DOHH2 (cell line): ENCODE measurements around the gene RPRD1B.

Source experiments
- H3F3A ChIP-seq: fragments of 200-600 bp; sonication (generic), shearing (Covaris generic); 2 replicates; pipeline ENCODE4 v1.6.0; 2016; ENCODE audit warnings: antibody characterized with exemption, mild to moderate bottlenecking; ENCODE audit not compliant: control insufficient read depth, insufficient read depth
- H3K27ac ChIP-seq: fragments of 200-600 bp; sonication (generic); 2 replicates; pipeline ENCODE4 v1.5.1; 2014; ENCODE audit warnings: low read depth, mild to moderate bottlenecking, low read length, moderate library complexity
- H3K27me3 ChIP-seq: fragments of 200-600 bp; sonication (generic); 2 replicates; pipeline ENCODE4 v1.6.1; 2014; ENCODE audit warnings: mild to moderate bottlenecking, low read length, mixed read lengths; ENCODE audit not compliant: control insufficient read depth
- H3K36me3 ChIP-seq: fragments of 200-600 bp; sonication (generic); 2 replicates; pipeline ENCODE4 v1.6.1; 2014; ENCODE audit warnings: mild to moderate bottlenecking, low read length, moderate library complexity, mixed read lengths; ENCODE audit not compliant: control insufficient read depth
- H3K4me1 ChIP-seq: fragments of 200-600 bp; sonication (generic); 2 replicates; pipeline ENCODE4 v1.6.1; 2014; ENCODE audit warnings: mild to moderate bottlenecking, low read length, mixed read lengths; ENCODE audit not compliant: control insufficient read depth
- H3K4me2 ChIP-seq: fragments of 200-600 bp; sonication (generic); 2 replicates; pipeline ENCODE4 v1.6.0; 2014; ENCODE audit warnings: mild to moderate bottlenecking, low read length, moderate library complexity
- H3K4me3 ChIP-seq: fragments of 200-600 bp; sonication (generic); 2 replicates; pipeline ENCODE4 v1.5.1; 2014; ENCODE audit warnings: mild to moderate bottlenecking, low read length, mixed read lengths
- H3K79me2 ChIP-seq: fragments of 200-600 bp; sonication (generic); 2 replicates; pipeline ENCODE4 v1.6.1; 2014; ENCODE audit warnings: mild to moderate bottlenecking, low read length, mixed read lengths; ENCODE audit not compliant: control insufficient read depth
- H3K9me2 ChIP-seq: fragments of 200-600 bp; sonication (generic); replicated peaks from 2 replicates; pipeline ENCODE4 v1.6.1; 2014; ENCODE audit warnings: mild to moderate bottlenecking, low read length, mixed read lengths; ENCODE audit not compliant: control insufficient read depth
- H3K9me3 ChIP-seq: fragments of 200-600 bp; sonication (generic); 2 replicates; pipeline ENCODE4 v1.6.1; 2014; ENCODE audit warnings: antibody characterized with exemption, low read length, mixed read lengths; ENCODE audit not compliant: control insufficient read depth, insufficient read depth
- H4K20me1 ChIP-seq: fragments of 200-600 bp; sonication (generic); 2 replicates; pipeline ENCODE4 v1.6.0; 2014; ENCODE audit warnings: low read depth, mild to moderate bottlenecking, antibody characterized with exemption, low read length, moderate library complexity; ENCODE audit not compliant: control insufficient read depth, insufficient read depth
- EZH2phosphoT487 ChIP-seq: fragments of 200-600 bp; sonication (generic); IDR thresholded peaks from 2 replicates; pipeline ENCODE4 v1.6.1; 2017; ENCODE audit warnings: borderline replicate concordance, mild to moderate bottlenecking, antibody characterized with exemption, low read length, moderate library complexity, mixed read lengths
- TF ChIP-seq, protein P1 (sequence below): fragments of 200-600 bp; sonication (generic); IDR thresholded peaks from one replicate; pipeline ENCODE4 v1.5.1; 2014; ENCODE audit warnings: antibody characterized with exemption, mild to moderate bottlenecking, low read depth, low read length; ENCODE audit not compliant: poor library complexity, severe bottlenecking

Gene RPRD1B

DNA sequence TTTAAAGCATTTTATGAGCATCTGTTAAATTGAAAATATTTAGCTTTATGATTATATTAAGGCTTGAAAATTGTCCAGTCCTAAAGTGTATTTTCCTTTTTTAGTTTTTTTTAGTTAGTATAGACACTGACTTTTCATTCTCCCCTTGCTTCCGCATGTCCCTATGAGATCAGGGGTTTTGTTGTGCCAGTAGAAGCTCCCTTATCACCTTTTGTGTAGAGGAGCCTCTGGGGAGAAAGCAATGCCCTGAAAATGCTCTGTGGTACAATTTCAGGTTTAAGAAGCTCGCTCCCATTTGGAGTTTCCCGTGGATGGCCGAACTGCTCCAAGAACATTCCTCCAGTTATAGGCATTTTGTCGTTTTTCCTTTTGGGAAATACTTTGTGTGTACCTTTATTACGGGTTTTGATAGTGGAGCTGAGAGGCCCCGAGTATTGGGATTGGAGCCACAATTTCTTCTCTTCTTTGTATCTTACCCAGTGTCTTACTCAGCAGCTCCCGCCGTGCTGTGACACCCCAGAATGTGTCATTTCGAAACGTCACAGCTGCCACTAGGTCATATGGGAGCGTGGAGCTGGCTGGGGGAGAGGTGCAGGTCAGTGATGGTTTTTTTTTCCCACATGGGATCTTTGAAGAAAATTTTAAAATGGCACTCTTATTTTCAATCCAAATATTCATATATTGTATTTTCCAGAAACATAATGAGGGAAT, 49.9 kb downstream of the RPRD1B start:
- Histone ChIP-seq H3K79me2 (peaks cover 37% of the 10 kb centered on the region), H4K20me1 (no peaks in the 10 kb centered on the region), H3K27me3 (no peaks in the 10 kb centered on the region), H3K27ac (no peak overlapping the region), H3K36me3 (peaks cover 73% of the 10 kb centered on the region), H3F3A (no peaks in the 10 kb centered on the region), H3K4me3 (no peak overlapping the region), H3K4me1 (no peaks in the 10 kb centered on the region), H3K4me2 (no peak overlapping the region), H3K9me2 (no peaks in the 10 kb centered on the region), H3K9me3 (no peaks in the 10 kb centered on the region)
- TF ChIP-seq, protein P1, sequence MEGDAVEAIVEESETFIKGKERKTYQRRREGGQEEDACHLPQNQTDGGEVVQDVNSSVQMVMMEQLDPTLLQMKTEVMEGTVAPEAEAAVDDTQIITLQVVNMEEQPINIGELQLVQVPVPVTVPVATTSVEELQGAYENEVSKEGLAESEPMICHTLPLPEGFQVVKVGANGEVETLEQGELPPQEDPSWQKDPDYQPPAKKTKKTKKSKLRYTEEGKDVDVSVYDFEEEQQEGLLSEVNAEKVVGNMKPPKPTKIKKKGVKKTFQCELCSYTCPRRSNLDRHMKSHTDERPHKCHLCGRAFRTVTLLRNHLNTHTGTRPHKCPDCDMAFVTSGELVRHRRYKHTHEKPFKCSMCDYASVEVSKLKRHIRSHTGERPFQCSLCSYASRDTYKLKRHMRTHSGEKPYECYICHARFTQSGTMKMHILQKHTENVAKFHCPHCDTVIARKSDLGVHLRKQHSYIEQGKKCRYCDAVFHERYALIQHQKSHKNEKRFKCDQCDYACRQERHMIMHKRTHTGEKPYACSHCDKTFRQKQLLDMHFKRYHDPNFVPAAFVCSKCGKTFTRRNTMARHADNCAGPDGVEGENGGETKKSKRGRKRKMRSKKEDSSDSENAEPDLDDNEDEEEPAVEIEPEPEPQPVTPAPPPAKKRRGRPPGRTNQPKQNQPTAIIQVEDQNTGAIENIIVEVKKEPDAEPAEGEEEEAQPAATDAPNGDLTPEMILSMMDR, result no peak
- TF ChIP-seq EZH2phosphoT487, result no peak

DNA sequence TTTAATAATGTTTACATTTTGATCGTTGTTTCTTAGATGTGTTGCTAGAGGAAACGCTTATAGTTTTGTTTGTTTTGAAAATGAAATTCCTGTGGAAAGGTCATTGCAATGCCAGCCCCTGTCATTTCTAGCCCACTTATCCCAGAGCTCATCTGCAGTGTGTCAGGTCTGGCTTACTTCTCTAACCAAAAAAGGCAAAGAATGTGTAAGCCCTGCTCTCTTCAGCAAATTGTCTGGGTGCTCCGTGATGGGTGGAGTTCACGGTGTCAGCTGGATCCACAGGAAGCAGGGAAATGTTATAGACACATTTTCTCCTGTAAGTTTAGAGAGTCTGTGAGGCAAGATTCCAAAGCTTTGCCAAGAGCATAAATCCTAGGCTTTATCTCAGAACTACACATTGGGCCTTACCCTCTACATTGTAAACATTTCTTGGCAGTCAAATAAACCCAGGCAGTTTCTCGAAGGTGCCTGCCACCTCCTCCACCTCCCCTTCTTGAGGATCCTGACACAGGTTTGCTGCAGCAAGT, 50.9 kb downstream of the RPRD1B start:
- H3K4me1 ChIP-seq, result no peaks in the 10 kb centered on the region

DNA sequence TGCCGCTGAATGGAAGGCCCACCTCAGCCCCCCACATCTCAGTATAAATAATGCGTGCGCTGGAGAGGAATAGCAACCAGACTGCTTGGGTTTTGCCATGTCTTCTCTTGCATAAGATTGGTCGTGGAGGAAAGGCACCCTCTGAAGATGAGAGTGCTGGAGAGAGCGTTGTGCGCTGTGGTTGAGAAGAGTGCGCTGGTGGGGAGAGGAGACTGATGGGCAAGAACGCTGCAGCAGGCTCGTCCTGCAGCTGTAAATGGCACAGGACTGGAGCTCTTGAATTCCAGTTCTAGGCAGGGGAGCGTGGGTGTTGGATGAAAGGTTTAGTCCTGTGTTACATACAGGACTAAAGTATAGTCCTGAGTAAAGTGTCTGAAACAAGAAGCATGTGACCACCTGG, 51.5 kb downstream of the RPRD1B start:
- Histone ChIP-seq H3K79me2 (peaks cover 26% of the 10 kb centered on the region), H3K36me3 (peaks cover 69% of the 10 kb centered on the region), H3K4me3 (no peak overlapping the region), H3F3A (no peaks in the 10 kb centered on the region), H3K4me2 (no peak overlapping the region), H3K4me1 (no peaks in the 10 kb centered on the region), H3K9me3 (no peaks in the 10 kb centered on the region), H3K27ac (no peak overlapping the region), H4K20me1 (no peaks in the 10 kb centered on the region), H3K27me3 (no peaks in the 10 kb centered on the region), H3K9me2 (no peaks in the 10 kb centered on the region)
- TF ChIP-seq EZH2phosphoT487, result no peak
- TF ChIP-seq, protein P1, result no peak

More for the DNA sequence above, 50.9 kb downstream of the RPRD1B start:
- TF ChIP-seq, protein P1, result no peak
- no peak for TF ChIP-seq EZH2phosphoT487
- Histone ChIP-seq H3K4me3 (no peak overlapping the region), H3F3A (no peaks in the 10 kb centered on the region), H3K27ac (no peak overlapping the region), H3K4me2 (no peak overlapping the region), H3K9me2 (no peaks in the 10 kb centered on the region), H3K9me3 (no peaks in the 10 kb centered on the region), H3K27me3 (no peaks in the 10 kb centered on the region), H3K79me2 (peaks cover 31% of the 10 kb centered on the region), H3K36me3 (peaks cover 68% of the 10 kb centered on the region), H4K20me1 (no peaks in the 10 kb centered on the region)
